ENCODE measurements around the gene ARPP19. TPM values are rescaled to one million over a fixed set of nuclear protein-coding genes. Genes with fewer than 3 reads are reported as not detected.
"Not testable (repeated sequence)": the region's sequence is repeated elsewhere in the genome, so short reads cannot be mapped to it uniquely, and the experiment has no call there.

Gene ARPP19
- total and polyA plus RNA-seq, 4 donors = 35.0 to 139 (median 68.8) TPM

DNA sequence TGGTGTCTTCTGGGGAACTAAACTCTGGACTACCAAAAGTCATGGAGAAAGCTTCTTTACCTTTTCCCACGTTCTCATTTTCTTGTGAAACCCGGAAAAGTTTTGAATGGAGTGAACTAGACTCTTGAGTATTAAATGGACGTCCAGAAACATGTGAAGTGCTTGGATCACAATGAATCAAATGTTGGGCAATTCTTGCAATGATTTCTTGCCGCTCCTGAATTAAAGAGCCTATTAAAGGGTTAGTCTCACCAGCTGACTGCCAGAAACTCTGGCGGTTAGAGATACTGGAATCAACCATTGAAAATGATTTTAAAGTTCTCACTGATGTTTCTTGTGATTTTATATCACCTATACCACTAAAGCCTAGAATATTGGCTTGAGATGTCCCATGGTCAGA lies 40.8 kb upstream of the ARPP19 start:
- 71 to 88% methylated on average over 5 of the region's 5 CpGs for WGBS, 2 donors
- no peaks in the 10 kb centered on the region for H3K4me1 ChIP-seq (ENCODE audit: control insufficient read depth in 5 of 5, insufficient read depth in 5 of 5, low read length in 5 of 5)
- no peaks in the 10 kb centered on the region for H3K9me3 ChIP-seq (ENCODE audit: control insufficient read depth in 4 of 4, insufficient read depth in 3 of 4, low read length in 3 of 4)
- DNase-seq = no peak
- TF ChIP-seq, protein P1, sequence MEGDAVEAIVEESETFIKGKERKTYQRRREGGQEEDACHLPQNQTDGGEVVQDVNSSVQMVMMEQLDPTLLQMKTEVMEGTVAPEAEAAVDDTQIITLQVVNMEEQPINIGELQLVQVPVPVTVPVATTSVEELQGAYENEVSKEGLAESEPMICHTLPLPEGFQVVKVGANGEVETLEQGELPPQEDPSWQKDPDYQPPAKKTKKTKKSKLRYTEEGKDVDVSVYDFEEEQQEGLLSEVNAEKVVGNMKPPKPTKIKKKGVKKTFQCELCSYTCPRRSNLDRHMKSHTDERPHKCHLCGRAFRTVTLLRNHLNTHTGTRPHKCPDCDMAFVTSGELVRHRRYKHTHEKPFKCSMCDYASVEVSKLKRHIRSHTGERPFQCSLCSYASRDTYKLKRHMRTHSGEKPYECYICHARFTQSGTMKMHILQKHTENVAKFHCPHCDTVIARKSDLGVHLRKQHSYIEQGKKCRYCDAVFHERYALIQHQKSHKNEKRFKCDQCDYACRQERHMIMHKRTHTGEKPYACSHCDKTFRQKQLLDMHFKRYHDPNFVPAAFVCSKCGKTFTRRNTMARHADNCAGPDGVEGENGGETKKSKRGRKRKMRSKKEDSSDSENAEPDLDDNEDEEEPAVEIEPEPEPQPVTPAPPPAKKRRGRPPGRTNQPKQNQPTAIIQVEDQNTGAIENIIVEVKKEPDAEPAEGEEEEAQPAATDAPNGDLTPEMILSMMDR (IDR thresholded peaks at IDR 0.05; ENCODE audit: control extremely low read depth, extremely low read depth) = no peak
- no peaks in the 10 kb centered on the region for H3K27me3 ChIP-seq (ENCODE audit: control insufficient read depth in 3 of 3, insufficient read depth in 3 of 3, low read length in 2 of 3)
- ATAC-seq (ENCODE audit: insufficient read depth, low FRiP score) = no peak
- no peak overlapping the region for H3K4me3 ChIP-seq
- H3K27ac ChIP-seq (ENCODE audit: low read depth in 1 of 2, low read length in 1 of 2) = no peak overlapping the region
- peaks cover 8 to 25% (median 17%) of the 10 kb centered on the region in 4 donors for H3K36me3 ChIP-seq (ENCODE audit: control insufficient read depth in 4 of 4, insufficient read depth in 4 of 4, low read length in 4 of 4)
- no peak overlapping the region for H3K9ac ChIP-seq (ENCODE audit: insufficient read depth in 1 of 2, low read length in 2 of 2)

DNA sequence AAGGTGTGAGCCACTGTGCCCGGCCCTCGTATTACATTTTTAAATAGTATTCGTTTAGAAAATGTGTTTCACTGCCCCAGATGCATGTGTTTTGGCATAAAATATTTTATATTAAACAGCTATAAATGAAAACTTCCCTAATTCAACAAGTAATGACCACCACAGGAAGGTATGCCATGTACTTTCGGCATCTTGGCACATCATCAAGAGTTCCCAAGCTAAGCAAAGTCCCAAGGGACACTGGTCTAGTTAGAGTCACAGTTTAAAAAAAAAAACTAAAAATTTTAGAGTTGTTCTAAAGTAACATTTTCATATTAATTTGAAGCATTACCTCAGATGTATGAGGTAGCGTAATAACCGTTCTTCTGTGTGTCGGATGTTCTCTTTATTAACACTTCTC lies 15.6 kb upstream of the ARPP19 start:
- Histone ChIP-seq H3K4me1 (ENCODE audit: control insufficient read depth in 5 of 5, insufficient read depth in 5 of 5, low read length in 5 of 5) (no peaks in the 10 kb centered on the region), H3K36me3 (ENCODE audit: control insufficient read depth in 4 of 4, insufficient read depth in 4 of 4, low read length in 4 of 4) (peaks cover 5 to 31% (median 15%) of the 10 kb centered on the region in 4 donors), H3K27ac (ENCODE audit: low read depth in 1 of 2, low read length in 1 of 2) (no peak overlapping the region), H3K9ac (ENCODE audit: insufficient read depth in 1 of 2, low read length in 2 of 2) (no peak overlapping the region), H3K9me3 (ENCODE audit: control insufficient read depth in 4 of 4, insufficient read depth in 3 of 4, low read length in 3 of 4) (no peaks in the 10 kb centered on the region), H3K27me3 (ENCODE audit: control insufficient read depth in 3 of 3, insufficient read depth in 3 of 3, low read length in 2 of 3) (no peaks in the 10 kb centered on the region), H3K4me3 (no peak overlapping the region)
- ATAC-seq (ENCODE audit: insufficient read depth, low FRiP score) (no peak), DNase-seq (no peak)
- WGBS, 2 donors = 96% methylated on average over 7 of the region's 7 CpGs
- TF ChIP-seq, protein P1 (IDR thresholded peaks at IDR 0.05; ENCODE audit: control extremely low read depth, extremely low read depth) = no peak

DNA sequence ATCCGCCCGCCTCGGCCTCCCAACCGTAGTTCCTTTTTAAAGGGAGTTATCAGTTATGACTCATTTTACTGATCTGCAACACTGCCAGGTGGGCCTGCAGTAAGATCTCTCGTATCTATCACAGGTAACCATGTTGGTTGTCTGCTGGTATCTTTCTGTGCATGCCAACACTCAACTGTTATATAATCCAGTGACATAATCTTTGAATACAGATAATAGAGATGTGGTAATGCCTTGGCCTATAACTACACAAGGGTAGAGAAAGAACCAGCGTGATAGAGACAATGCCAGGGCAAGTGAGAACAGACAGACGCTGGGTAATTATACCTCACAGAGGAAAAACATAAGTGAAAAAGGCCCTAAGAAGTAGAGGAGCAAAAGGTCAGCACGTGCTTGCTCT lies 11.0 kb upstream of the ARPP19 start:
- H3K9me3 ChIP-seq (ENCODE audit: control insufficient read depth in 4 of 4, insufficient read depth in 3 of 4, low read length in 3 of 4) = no peaks in the 10 kb centered on the region
- H3K4me3 ChIP-seq = no peak overlapping the region
- H3K36me3 ChIP-seq (ENCODE audit: control insufficient read depth in 4 of 4, insufficient read depth in 4 of 4, low read length in 4 of 4) = peaks cover 4 to 18% (median 11%) of the 10 kb centered on the region in 4 donors
- no peaks in the 10 kb centered on the region for H3K4me1 ChIP-seq (ENCODE audit: control insufficient read depth in 5 of 5, insufficient read depth in 5 of 5, low read length in 5 of 5)
- no peak overlapping the region for H3K9ac ChIP-seq (ENCODE audit: insufficient read depth in 1 of 2, low read length in 2 of 2)
- H3K27ac ChIP-seq (ENCODE audit: low read depth in 1 of 2, low read length in 1 of 2) = no peak overlapping the region
- no peaks in the 10 kb centered on the region for H3K27me3 ChIP-seq (ENCODE audit: control insufficient read depth in 3 of 3, insufficient read depth in 3 of 3, low read length in 2 of 3)
- WGBS, 2 donors = 91 to 96% methylated on average over 8 of the region's 8 CpGs
- DNase-seq = no peak
- ATAC-seq (ENCODE audit: insufficient read depth, low FRiP score) = no peak
- TF ChIP-seq, protein P1 (IDR thresholded peaks at IDR 0.05; ENCODE audit: control extremely low read depth, extremely low read depth) = no peak

DNA sequence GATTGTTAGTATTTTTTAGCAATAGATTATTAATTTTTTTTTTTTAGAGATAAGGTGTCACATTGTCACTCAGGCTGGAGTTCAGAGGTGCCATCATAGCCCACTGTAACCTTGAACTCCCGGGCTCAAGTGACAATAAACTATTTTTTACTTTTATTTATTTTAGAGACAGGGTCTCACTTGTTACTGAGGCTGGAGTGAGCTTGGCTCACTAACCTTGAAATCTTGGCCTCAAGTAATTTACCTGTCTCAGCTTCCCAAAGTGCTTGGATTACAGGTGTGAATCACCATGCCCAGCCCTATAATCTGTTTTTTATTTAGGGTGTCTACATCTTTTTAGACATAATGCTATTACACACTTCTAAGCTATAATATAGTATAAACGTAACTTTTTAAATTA lies 7.9 kb upstream of the ARPP19 start:
- Histone ChIP-seq H3K4me1 (ENCODE audit: control insufficient read depth in 5 of 5, insufficient read depth in 5 of 5, low read length in 5 of 5) (no peaks in the 10 kb centered on the region), H3K36me3 (ENCODE audit: control insufficient read depth in 4 of 4, insufficient read depth in 4 of 4, low read length in 4 of 4) (peaks cover 0 to 3% (median 0%) of the 10 kb centered on the region in 4 donors), H3K27me3 (ENCODE audit: control insufficient read depth in 3 of 3, insufficient read depth in 3 of 3, low read length in 2 of 3) (no peaks in the 10 kb centered on the region), H3K9ac (ENCODE audit: insufficient read depth in 1 of 2, low read length in 2 of 2) (no peak overlapping the region), H3K4me3 (no peak overlapping the region), H3K9me3 (ENCODE audit: control insufficient read depth in 4 of 4, insufficient read depth in 3 of 4, low read length in 3 of 4) (no peaks in the 10 kb centered on the region), H3K27ac (ENCODE audit: low read depth in 1 of 2, low read length in 1 of 2) (no peak overlapping the region)
- DNase-seq (no peak), ATAC-seq (ENCODE audit: insufficient read depth, low FRiP score) (no peak)
- TF ChIP-seq, protein P1 (IDR thresholded peaks at IDR 0.05; ENCODE audit: control extremely low read depth, extremely low read depth) = no peak
- 97 to 98% methylated on average over 2 of the region's 2 CpGs for WGBS, 2 donors

DNA sequence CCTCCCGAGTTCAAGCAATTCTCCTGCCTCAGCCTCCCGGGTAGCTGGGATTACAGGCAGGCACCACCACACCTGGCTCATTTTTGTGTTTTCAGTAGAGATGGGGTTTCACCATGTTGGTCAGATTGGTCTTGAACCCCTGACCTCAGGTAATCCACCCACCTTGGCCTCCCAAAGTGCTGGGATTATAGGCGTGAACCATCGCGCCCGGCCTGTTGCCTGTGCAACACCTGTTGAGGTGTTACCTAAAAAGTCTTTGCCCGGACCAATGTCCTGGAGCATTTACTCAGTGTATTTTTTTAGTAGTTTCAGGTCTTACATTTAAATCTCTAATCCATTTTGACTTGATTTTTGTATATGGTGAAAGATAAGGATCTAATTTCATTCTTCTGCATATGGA lies 6.7 kb upstream of the ARPP19 start:
- ATAC-seq (ENCODE audit: insufficient read depth, low FRiP score); H3K4me1 ChIP-seq (ENCODE audit: control insufficient read depth in 5 of 5, insufficient read depth in 5 of 5, low read length in 5 of 5); H3K9me3 ChIP-seq (ENCODE audit: control insufficient read depth in 4 of 4, insufficient read depth in 3 of 4, low read length in 3 of 4); H3K4me3 ChIP-seq; H3K9ac ChIP-seq (ENCODE audit: insufficient read depth in 1 of 2, low read length in 2 of 2); H3K27ac ChIP-seq (ENCODE audit: low read depth in 1 of 2, low read length in 1 of 2); DNase-seq; H3K27me3 ChIP-seq (ENCODE audit: control insufficient read depth in 3 of 3, insufficient read depth in 3 of 3, low read length in 2 of 3); H3K36me3 ChIP-seq (ENCODE audit: control insufficient read depth in 4 of 4, insufficient read depth in 4 of 4, low read length in 4 of 4): not testable (repeated sequence)
- WGBS, 2 donors = 84 to 90% methylated on average over 7 of the region's 7 CpGs

Data from lung (tissue), 12 donors.